ENCODE measurements around the gene TNK2.

TNK2 gene

GRCh38 chr3:195884691-195885035, 23.7 kb downstream of the TNK2 start:
- DNase-seq: no peak
- H3K27me3 ChIP-seq: no peaks in the 10 kb centered on the region
- H3K4me1 ChIP-seq: peaks cover 0 to 29% (median 18%) of the 10 kb centered on the region in 4 donors
- no peak overlapping the region for H3K4me3 ChIP-seq
- intact Hi-C loops (cut with DNase I; ENCODE audit: low total_unique reads): no loop called here
- H3K27ac ChIP-seq: no peak overlapping the region
- no peaks in the 10 kb centered on the region for H3K9me3 ChIP-seq
- H3K36me3 ChIP-seq: peaks cover 22 to 70% (median 38%) of the 10 kb centered on the region in 3 donors
- TF ChIP-seq, protein P1, sequence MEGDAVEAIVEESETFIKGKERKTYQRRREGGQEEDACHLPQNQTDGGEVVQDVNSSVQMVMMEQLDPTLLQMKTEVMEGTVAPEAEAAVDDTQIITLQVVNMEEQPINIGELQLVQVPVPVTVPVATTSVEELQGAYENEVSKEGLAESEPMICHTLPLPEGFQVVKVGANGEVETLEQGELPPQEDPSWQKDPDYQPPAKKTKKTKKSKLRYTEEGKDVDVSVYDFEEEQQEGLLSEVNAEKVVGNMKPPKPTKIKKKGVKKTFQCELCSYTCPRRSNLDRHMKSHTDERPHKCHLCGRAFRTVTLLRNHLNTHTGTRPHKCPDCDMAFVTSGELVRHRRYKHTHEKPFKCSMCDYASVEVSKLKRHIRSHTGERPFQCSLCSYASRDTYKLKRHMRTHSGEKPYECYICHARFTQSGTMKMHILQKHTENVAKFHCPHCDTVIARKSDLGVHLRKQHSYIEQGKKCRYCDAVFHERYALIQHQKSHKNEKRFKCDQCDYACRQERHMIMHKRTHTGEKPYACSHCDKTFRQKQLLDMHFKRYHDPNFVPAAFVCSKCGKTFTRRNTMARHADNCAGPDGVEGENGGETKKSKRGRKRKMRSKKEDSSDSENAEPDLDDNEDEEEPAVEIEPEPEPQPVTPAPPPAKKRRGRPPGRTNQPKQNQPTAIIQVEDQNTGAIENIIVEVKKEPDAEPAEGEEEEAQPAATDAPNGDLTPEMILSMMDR (IDR thresholded peaks at IDR 0.05): no peak

GRCh38 chr3:195883801-195884200, 24.6 kb downstream of the TNK2 start:
- no peak overlapping the region for H3K4me3 ChIP-seq
- no peak for DNase-seq
- H3K4me1 ChIP-seq: peaks cover 0 to 23% (median 16%) of the 10 kb centered on the region in 4 donors
- TF ChIP-seq, protein P1 (IDR thresholded peaks at IDR 0.05): no peak
- intact Hi-C loops (cut with DNase I; ENCODE audit: low total_unique reads): no loop called here
- no peak overlapping the region for H3K27ac ChIP-seq
- no peaks in the 10 kb centered on the region for H3K27me3 ChIP-seq
- peaks cover 26 to 78% (median 47%) of the 10 kb centered on the region in 3 donors for H3K36me3 ChIP-seq
- no peaks in the 10 kb centered on the region for H3K9me3 ChIP-seq

DNA sequence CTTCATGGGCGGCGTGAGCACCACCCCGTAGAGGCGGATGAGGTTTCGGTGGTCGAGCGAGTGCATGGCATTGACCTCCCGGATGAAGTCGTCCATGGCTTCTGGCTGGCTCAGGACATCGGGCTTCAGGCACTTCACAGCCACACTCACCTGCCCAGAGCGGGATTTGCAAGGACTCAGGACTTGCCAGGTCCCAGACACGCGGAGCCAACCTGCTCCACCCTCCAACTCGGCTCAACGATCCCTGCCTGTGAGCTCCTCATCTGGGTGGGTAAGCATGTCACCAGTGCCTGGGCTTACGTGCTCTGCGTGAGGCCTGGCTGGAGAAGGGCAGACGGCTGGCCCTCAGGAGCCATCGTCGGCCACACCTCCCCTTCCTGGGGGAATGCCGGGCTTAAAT, 25.2 kb downstream of the TNK2 start:
- Histone ChIP-seq H3K36me3 (peaks cover 33 to 82% (median 53%) of the 10 kb centered on the region in 3 donors), H3K4me3 (no peak overlapping the region), H3K27me3 (no peaks in the 10 kb centered on the region), H3K4me1 (peaks cover 0 to 23% (median 16%) of the 10 kb centered on the region in 4 donors), H3K9me3 (no peaks in the 10 kb centered on the region), H3K27ac (no peak overlapping the region)
- intact Hi-C loops (cut with DNase I; ENCODE audit: low total_unique reads): no loop called here
- TF ChIP-seq, protein P1 (IDR thresholded peaks at IDR 0.05): no peak
- no peak for DNase-seq

DNA sequence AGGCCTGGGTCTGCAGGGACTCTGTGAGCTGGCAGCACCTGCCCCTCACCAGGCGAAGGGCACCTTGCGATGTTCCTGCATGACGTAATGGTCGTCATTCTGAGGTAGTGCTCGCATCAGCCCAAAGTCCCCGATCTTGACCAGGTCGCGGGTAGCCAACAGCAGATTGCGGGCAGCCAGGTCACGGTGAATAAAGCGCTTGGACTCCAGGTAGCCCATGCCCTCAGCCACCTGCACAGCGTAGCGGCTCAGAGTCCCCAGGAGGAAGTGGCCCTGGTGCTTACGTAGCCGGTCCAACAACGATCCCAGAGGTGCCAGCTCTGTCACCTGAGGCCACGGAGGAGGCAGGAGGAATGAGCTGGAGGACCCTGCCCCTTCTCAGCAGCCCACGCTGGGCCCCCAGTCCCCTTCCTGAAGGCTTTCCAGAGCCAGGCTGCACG, 26.3 kb downstream of the TNK2 start:
- Histone ChIP-seq H3K27me3 (no peaks in the 10 kb centered on the region), H3K9me3 (no peaks in the 10 kb centered on the region), H3K36me3 (peaks cover 43 to 83% (median 65%) of the 10 kb centered on the region in 3 donors), H3K4me1 (peaks cover 0 to 22% (median 16%) of the 10 kb centered on the region in 4 donors), H3K4me3 (no peak overlapping the region), H3K27ac (no peak overlapping the region)
- no peak for DNase-seq
- TF ChIP-seq, protein P1 (IDR thresholded peaks at IDR 0.05): no peak
- intact Hi-C loops (cut with DNase I; ENCODE audit: low total_unique reads): no loop called here

- intact Hi-C loops (cut with DNase I; ENCODE audit: low total_unique reads): no loop called here
- no peak overlapping the region for H3K4me3 ChIP-seq
- no peak overlapping the region for H3K27ac ChIP-seq
- H3K36me3 ChIP-seq: peaks cover 43 to 83% (median 70%) of the 10 kb centered on the region in 3 donors
- no peaks in the 10 kb centered on the region for H3K27me3 ChIP-seq
- peaks cover 0 to 16% (median 11%) of the 10 kb centered on the region in 4 donors for H3K4me1 ChIP-seq
- DNase-seq: no peak
- TF ChIP-seq, protein P1 (IDR thresholded peaks at IDR 0.05): no peak
- H3K9me3 ChIP-seq: no peaks in the 10 kb centered on the region
These were observed 26.9 kb downstream of the TNK2 start for GRCh38 chr3:195881276-195881988.

Data from tibial artery (tissue), 4 donors.